HG02642 (cell line): ENCODE results near the gene KRT14.
"Not testable (repeated sequence)": the region's sequence is repeated elsewhere in the genome, so short reads cannot be mapped to it uniquely, and the experiment has no call there.

Experiments used
- ATAC-seq: cut with Tn5 transposase; IDR thresholded peaks from one replicate; pipeline ENCODE4 v1.9.1; 2021; ENCODE audit warnings: mild to moderate bottlenecking; ENCODE audit not compliant: unreplicated experiment, poor library complexity

KRT14 gene

GRCh38 chr17:41548844-41549595 is 37.7 kb downstream of the KRT14 start:
- peak; percentile 61 for ATAC-seq

- ATAC-seq = no peak
Measured at GRCh38 chr17:41547921-41548843, 38.5 kb downstream of the KRT14 start.

- ATAC-seq = no peak
Measured at GRCh38 chr17:41547378-41547841, 39.3 kb downstream of the KRT14 start.

- ATAC-seq = no peak
Measured at GRCh38 chr17:41546819-41547218, 39.9 kb downstream of the KRT14 start.

- no peak for ATAC-seq
Measured at GRCh38 chr17:41545829-41546410, 40.8 kb downstream of the KRT14 start.

GRCh38 chr17:41544935-41545334 is 41.8 kb downstream of the KRT14 start:
- ATAC-seq = no peak

GRCh38 chr17:41544491-41544892 is 42.2 kb downstream of the KRT14 start:
- no peak for ATAC-seq

- not testable (repeated sequence) for ATAC-seq
Measured at GRCh38 chr17:41542786-41543185, 43.9 kb downstream of the KRT14 start.

GRCh38 chr17:41542357-41542756 is 44.3 kb downstream of the KRT14 start:
- no peak for ATAC-seq

GRCh38 chr17:41540921-41541625 is 45.6 kb downstream of the KRT14 start:
- ATAC-seq = no peak

GRCh38 chr17:41539979-41540701 is 46.6 kb downstream of the KRT14 start:
- no peak for ATAC-seq

GRCh38 chr17:41539071-41539492 is 47.6 kb downstream of the KRT14 start:
- ATAC-seq = no peak

GRCh38 chr17:41538565-41538991 is 48.1 kb downstream of the KRT14 start:
- no peak for ATAC-seq

- ATAC-seq = no peak
Measured at GRCh38 chr17:41537990-41538389, 48.7 kb downstream of the KRT14 start.

GRCh38 chr17:41537614-41537954 is 49.1 kb downstream of the KRT14 start:
- no peak for ATAC-seq

GRCh38 chr17:41536741-41537613 is 49.7 kb downstream of the KRT14 start:
- ATAC-seq = no peak

- no peak for ATAC-seq
Measured at GRCh38 chr17:41535764-41536481, 50.8 kb downstream of the KRT14 start.

- ATAC-seq = no peak
Measured at GRCh38 chr17:41534899-41535546, 51.7 kb downstream of the KRT14 start.
